Hematopoietic multipotent progenitor cell treated with erythropoietin and hydrocortisone succinate and interleukin-3 and kit ligand, for 4 days (in vitro differentiated cells): ENCODE measurements around the gene TIMP4.

Source experiments
- DNase-seq: peaks from one replicate; pipeline ENCODE4 v3.0.0-alpha.2; 2015

Gene TIMP4

DNA sequence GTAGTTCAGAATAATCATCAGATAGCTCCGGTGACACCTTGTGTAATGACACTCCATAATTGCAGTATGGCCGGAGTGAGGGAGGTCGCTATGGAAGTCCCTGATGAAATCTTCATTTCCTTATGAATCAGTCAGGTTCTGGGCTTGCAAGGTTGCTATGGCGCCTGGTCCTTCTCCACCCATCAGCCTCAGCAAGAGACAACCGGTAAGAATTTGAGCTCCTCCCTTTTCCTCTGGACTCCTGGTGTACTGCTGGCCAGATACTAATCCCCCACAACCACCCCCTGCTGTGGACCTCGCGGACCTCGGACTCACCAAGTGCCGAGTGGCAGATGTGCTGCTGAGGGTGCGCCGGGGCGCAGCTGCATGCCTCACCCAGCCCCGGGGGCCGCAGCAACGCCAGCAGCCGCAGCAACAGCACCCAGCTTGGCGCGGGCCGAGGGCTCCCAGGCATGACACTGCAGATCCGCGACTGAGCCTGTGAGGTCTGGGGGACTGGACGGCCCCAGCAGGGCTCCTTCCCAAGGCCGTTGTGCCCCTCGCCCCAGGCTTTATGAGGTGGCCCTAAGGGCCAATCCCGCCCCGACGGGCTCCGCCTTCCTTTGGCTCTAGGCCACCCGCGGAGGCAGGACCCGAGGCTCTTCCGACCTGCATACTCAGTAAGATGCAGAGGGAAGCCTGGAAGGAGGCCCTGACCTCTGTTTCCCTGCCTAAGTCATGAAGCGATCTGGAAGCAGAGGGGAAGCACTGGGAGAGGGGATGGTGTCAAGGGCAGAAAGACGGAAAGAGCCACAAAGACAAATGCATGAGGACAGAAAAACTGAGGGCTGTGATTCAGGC, at the start of gene TIMP4:
Gene TIMP4 (minus strand): TSS at position 526 of the 840 bp plus-strand sequence. CDS start 72 bp downstream, at position 454.
- DNase-seq: peak; percentile 15

DNA sequence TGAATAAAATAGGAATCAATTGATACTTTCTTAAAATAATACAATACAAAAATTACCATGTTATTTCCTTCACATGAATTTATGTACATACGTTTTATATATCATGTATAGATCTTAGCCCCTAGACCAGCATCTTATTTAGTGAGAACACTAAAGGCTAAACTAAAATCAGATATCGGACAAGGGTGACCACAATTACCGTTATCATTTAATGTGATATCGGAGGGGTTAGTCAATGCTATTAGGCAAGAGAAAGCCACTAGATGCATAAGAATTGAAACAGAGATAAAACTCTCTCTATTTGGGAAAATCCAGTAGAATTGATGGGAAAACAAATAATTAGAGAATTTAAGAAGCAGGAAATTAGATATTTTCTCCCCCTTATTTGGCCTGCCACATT, 46.5 kb upstream of the TIMP4 start:
- peak; percentile 58 for DNase-seq

DNA sequence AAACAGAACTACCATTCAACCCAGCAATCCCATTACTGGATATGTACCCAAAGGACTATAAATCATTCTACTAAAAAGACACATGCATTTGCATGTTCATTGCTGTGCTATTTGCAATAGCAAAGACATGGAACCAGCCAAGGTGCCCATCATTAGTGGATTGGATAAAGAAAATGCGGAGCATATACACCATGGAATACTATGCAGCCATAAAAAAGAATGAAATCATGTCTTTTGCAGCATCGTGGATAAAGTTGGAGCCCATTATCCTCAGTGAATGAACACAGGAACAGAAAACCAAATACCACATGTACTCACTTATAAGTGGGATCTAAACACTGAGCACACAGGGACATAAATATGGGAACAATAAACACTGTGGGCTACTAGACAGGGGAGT, 43.1 kb upstream of the TIMP4 start:
- no peak for DNase-seq

DNA sequence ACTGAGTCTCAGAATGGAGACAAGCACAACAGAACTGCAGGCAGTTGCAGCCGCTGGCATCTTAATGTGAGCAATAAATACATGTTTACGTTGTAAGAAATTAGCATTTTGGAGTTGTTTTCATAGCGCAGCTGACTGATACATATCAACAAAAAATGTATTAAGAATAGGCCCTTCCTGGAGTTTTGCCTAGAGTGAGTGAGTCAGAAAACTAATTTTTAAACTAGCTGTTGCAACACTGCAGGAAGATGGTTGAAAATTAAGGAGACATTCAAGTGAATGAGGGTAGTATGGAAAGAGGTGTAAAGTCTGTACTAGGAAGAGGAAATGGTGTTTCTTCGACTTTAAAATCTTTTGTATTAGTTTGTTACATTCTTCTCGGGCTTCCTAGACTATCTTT, 39.6 kb upstream of the TIMP4 start:
- DNase-seq: no peak

DNA sequence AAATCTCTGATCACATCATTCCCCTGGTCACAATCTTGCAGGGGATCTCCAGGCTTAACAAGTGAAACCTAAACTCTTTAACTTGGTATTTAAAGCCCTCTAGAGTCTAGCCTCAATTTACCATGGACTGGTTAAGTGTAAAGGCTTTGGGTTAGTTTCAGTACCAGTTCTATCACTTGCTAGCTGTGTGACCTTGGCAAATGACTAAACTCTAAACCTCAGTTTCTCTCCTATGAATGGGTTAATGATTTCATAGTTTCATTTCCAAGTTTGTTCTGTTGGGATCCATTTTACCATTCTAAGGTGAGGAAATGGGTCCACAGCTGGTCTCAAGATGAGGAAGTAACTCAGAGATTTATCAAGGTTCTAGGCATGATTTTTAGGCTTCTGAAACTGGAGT, 38.8 kb upstream of the TIMP4 start:
- DNase-seq: no peak

DNA sequence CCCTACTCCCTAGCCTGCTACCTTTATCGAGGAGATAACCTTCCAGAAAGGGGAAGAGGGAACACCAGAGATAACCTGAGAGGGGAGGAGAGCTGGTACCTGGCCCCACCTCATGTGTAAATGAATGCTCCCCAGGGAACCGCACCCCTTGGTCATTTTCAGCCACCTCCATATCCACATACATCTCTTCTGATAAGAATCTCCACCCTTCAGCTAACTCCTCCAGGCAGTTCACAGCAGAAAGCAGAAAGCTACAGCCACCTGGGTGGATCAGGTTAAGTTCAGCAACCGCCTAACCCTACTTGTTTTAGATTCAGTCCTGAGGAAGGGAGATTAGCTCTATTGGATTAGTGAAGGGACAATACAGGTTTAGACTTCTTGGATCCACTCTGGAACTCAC, 38.0 kb upstream of the TIMP4 start:
- no peak for DNase-seq

DNA sequence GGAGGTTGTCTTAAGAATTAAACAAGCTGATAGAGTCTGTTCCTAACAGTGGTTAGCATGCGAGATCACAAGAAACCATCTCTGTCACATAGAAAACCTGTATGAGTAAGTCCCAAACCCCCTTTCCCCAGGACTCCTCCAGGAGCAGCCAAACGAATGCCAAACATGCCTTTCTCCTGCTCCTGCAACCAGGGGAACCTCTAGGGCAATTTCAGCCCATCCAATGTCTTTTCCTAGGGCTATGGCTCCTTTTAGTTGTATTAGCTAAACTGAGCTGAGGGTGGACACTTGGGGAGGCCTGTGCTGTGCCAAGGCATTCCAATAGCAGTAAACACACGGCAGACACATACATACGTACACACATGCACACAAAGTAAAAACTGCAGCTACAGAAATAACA, 36.5 kb upstream of the TIMP4 start:
- no peak for DNase-seq

DNA sequence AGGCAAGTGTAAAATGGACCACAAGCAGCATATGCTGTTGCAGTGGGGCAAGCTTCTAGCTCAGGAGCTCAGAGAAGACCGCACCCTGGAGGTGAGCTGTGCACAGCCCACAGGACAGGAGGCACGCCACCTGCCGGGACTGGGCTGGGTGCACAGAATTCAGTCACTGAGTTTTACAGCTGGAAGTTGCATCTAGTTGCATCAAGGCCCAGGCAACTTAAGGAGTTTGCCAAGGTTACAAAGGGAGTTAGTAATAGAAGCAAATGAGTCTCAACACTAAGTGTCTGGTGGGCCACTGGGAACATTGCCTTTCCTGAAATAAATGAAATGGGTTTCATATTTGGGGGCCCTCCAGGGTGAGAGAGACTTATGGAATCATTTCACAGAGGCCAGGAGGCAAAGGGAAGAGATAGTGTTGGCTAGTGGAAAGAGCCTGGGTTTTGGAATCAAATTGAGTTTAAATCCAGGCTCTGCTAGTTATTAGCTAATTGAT, 36.0 kb upstream of the TIMP4 start:
- peak; percentile 15 for DNase-seq

DNA sequence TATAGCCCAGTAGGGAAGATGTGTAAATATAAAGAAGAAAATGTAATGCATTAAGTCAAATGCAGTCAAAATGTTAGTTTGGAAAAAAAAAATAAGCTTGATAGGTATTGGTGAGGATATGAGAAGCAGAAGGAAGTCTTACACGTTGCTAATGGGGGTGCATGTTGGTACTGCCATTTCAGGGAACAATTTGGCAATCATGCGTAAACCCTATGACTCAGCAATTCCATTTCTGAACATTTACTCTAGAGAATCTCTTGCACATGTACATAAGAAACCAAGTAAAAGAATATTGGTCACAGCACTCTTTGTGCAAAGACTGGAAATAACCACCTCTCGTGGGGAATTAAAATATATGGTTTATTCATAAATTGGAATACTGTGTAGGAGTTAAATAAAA, 35.5 kb upstream of the TIMP4 start:
- DNase-seq: peak; percentile 89

DNA sequence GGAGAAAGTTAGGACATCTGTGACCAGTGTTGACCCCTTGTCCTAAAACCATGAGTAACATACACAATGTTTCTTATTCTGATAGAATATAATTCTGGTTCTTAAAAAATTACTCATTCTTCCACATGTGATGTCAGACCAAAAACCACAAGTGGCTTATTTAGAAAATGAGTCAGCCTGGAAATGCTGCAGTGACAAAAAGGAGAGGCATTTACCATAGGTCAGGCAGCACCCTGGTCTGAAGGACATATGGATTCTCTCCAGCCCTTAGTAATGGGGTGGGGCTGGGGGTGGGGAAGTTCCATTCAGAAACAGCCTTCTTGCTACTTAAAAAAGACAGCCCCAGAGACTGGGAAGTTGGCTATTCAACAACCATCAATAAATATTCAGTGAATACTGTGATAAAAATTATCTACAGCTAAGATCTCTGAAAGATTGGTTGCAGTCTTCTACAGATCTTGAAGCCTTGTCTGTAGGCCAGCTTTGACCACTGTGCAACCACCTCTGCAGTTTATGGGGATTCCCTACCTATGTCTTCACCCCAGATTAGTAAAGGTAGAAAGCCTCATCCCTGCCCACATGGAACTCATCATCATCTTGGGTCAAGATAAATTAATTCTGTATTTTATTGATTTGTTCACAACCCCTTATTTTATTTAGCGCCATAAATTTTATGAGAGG, 34.9 kb upstream of the TIMP4 start:
- DNase-seq: peak; percentile 77

DNA sequence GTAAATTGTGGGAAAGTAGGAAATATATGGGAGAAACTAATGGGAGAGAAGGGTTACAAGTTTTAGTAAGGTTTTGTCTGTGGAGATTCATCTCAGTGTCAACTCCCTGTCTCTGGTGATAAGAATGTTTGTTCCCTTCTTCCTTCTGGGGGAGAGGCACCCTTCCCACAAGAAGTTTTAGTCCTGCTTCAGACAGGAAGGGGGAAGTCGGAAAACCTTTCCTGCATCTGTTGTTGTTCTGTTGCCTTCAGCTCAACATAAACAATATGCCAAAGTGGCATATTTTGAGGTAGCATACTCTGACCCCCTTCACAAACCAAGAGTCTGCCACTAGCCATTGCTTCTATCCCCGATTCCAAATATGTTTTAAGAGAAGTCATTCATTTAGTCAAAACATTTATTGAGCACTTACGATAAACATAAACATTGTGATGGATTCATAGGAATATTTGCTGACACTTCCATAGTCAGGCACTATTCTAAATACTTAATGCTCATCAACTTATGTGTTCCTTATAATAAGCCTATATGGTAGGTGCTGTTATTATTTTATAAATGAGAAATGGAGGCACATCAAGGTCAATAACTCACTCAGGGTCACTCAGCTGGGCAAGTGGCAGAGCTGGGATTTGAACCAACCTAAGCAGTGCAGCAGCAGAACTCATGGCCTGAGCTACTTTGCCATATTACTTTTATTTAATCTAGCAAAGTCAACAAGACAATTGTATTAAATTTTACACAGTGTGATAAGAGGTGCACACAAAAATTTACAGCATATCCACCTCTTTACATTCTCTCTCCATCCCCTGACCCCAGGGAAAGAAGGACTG, 34.2 kb upstream of the TIMP4 start:
- DNase-seq: no peak

DNA sequence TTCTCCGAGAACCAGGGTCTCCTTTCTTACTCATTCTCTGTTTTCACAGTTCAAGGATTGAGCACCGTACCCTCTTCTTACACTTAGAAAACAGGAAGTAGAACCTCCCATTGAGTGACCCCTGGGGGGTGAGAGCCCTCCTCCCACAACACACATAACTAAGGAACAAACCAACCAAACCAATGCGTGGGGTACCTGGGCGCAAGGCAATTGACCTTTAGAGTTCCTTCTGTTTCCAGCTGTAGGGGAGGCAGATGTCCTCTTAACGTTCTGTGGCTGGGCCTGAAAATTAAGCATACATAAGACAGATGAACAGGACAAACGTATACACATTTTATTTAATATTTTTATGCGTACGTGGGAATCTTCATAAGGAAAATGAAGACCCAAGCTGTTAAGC, 33.5 kb upstream of the TIMP4 start:
- DNase-seq: no peak

DNA sequence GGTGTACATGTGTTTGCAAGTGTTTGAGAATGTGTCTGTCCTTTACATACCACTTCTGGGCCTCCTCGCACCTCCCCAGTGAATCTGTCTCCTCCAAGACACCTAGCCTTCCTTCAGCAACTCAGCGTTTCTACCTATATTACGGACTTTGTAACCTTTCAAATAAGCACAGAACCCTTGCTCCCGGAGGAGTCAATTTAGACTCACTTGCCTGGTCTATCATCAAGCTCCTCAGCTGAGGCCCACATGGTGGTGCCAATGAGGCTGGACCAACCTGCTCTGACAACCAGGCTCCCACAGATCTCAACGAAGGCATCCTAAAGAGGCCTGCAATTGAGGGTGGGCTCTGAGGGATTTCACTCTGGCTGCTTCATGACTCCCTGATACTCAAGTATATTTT, 32.8 kb upstream of the TIMP4 start:
- DNase-seq: no peak

DNA sequence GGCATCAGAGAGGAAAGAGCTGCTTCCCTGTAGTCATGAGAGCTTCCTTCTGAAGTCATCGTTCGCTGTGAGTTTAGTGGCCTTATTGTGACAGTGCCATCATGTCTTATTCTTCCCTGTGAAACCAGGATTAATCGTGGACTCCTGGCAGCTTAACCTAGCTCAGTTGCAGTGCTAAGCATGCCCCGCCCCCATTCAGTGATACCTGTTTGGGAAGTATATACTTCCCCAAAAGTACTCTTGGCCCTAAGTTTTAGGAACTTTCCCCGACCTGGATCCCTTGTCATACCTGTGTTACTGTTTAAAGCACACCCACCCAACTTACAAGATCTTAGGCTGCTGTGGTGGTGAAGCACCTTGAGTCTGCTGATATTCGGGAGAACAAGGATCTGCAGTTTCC, 32.1 kb upstream of the TIMP4 start:
- DNase-seq: no peak

DNA sequence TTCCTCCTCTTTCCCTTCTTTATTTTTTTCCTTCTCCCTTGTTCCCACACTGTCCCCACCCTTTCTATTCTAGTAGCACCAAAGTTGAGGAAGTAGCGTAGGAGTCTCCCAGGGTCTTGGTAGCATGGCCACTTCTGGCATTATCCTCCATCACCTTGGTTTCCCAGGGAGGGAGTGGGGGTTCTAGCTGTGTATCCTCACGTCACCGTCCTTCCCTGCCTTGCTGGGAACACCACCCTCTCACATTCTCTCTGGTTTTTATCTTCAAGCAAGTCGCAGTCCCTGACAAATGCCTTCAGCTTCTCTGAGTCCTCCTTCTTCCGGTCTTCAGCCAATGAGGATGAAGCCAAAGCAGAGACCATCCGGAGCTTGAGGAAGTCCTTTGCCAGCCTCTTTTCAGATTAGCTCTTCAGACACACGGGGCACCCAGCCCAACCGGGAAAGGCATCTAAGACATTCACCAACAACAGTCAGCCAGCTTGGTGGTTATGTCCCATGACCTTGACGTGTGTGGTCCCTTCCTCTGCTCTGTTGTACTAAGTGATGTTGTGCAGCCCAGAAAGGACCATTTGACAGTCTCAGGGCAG, 31.6 kb upstream of the TIMP4 start:
- no peak for DNase-seq

DNA sequence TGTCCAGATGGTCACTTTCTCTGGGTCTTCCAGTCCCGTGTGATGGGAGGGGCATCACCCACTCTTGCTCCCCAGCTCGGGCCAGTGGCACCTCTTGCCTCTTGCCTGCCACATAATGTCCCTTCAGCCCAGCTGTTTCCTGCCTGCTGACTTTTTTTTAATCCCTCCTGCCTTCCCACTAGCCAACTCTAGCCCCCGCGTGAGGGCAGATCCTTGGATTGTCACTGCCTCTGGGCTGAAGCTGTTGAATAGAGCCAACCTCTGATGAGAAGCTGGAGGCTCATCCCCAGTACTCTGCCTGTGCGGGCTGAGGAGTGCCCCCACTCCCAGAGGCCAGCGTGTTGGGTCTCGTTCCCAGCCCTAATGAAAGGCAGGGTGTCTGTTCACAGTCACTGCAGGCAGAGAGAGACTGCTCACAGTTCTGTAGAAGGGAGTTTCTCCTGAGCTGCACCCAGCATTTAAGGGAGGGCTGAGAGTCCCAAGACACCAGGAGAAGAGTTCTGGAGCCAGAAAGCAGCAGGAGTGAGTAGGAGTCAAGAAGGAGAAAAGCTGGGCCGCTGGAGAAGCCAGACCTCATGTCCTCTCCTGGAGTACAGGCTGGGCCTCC, 30.1 kb upstream of the TIMP4 start:
- no peak for DNase-seq

DNA sequence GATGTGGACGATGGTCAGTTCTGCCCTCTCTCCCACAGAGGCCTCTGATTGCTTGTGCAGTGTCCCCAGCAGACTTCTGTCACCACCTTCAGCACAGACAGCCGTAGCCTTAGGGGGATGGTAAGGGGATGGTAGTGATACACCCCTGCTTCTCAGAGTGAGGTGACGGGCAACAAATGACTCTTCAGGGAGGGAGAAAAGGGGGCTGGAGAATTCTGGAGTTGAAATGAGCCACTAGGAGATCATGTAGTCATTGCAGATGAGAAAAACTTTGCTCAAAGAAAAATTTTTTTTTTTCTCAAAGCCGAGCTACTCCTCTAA, 29.6 kb upstream of the TIMP4 start:
- DNase-seq: no peak

DNA sequence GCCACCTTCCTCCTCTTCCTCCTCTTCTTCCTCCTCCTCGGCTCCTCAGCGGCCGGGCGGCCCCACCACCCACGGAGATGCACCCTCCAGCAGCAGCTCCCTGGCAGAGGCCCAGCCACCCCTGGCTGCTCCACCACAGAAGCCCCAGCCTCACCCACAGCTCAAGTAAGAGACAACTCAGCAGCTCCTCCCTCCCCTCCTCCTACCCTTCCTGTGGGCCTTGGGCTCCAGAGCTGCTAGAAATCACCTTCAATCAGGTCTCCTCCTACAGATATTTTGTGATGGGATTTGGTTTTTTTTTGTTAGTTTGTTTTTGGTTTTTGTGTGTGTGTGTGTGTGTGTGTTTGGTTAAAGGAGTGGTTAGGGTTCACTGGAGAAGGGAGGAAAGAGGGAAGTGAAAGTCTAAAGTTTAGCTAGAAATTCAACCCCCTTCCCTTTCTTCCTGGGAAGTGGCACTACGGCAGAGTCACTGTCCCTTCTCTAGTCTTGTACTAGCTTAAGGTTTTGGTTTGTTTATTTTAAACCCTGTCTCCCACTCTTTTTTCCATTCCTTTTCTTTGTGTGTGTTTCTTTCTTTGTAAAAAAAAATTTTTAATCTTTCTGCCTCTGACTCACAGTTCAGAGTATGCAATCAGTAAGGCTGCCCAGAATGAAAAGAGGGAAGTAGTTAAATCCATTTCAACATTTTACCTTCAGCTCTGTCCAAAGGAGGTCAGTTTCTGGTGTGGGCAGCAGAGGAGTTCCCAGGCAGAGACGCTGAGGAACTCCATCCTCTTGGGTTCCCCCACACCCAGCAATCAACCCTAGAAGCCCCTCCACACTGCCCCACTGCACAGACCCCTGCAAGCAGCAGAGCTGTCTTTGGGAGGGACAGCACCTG, 29.0 kb upstream of the TIMP4 start:
- peak; percentile 73 for DNase-seq

DNA sequence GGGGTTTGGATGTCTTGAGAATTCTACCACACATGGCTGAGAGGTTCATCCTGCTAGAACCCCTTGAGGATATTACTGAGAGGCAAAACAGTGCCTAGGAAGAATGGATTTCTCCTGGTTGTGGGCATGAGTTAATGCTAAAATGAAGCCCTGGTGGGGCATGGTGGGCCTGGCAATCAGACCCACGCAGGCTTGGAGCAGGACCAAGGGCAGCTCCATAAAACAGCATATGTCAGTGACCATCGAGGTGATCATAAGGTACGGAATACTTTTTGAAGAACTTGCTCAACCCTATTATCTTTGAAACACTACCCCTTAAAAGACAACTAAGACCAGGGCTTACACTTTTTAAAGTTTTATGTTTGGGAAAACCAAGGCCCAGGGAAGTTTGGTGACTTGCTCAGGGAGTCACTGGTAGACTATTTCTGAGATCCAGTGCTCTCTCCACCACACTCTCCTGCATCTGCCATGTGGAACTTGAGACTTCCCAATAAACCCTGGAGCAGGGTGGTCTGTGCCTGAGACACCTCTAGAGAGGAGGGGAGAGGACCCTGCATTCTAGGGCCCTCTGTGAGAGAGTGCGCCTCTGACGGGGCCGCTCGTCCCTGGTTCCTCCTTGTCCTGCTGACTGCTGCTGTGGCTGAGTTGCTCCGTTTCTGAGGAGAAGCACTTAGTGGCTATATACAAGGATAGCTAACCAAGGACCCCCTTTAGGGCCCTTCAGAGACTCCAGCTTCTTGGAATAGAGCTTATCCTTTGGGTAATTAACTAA, 28.0 kb upstream of the TIMP4 start:
- DNase-seq: no peak

DNA sequence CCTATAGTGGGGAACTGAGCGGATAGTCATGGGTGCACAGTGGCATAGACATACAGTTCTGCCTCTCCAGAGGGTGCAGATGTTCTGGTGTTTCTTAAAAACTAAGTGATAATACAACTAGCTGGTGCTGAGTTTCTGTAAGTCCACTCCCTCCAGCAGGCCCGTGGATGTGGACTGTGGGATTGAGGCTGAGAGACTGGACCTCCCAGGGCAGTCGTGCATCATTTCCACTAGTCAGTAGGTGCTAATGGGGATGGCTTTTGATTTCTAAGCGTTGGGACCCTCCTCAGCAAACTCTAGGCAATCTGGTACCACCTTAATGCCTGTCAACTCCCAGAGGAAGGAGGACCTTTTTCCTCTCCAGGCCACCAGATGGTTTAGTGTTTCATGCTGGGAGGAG, 27.3 kb upstream of the TIMP4 start:
- DNase-seq: no peak

DNA sequence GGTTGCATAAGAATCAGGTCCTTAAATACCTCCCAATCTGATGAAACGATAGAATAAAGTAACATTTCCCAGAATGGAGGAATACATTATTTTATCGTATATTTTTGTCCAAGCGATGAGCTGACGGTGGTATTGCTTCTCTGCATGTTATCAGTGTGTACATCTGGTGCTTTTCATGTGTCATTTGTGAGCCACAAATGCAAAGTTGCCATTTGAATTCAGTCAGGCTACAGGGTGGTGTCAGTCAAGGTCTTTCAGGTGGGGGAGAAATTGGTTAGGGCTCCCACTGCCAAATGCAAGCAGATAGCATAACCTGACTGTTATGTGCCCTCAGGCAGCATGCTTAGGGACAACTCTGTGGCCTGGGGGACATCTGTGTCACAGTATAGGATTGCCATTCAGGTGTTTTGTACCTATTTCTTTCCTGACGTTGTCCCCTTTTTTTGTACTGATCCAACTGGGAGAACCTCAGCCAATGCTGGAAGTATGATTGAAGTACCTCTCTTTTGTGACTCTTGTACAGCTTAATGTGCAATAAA, 26.5 kb upstream of the TIMP4 start:
- DNase-seq: no peak
